Measurements from ENCODE around the gene EFNA5. TPM values are rescaled to one million over a fixed set of nuclear protein-coding genes. Genes with fewer than 3 reads are reported as not detected.

The EFNA5 gene
- total and polyA plus RNA-seq, 2 experiments from 2014 or later, result 7.5 to 10.1 TPM

DNA sequence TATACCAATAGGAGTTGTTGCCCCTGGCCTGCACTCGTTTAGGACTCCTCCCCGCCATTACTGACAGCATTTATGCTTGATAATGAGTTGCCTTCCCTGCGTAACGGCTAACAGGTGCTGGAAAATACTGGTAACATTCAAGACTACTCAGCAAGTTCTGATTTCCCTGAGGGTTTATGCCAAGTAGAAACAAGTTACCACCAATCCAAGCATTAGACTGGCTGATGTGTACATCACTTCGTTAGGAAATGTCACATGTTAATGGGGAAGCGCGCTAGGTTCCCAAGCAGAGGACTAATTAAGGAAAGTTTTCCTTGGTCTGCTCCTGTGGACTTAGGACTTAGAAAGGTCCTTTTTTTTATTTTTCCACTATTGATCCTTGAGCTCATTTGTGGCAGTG, 302.1 kb downstream of the EFNA5 start:
- H3K27me3 Mint-ChIP-seq (ENCODE audit: insufficient read depth, low read depth, poor library complexity), result peaks cover 2% of the 10 kb centered on the region
- no peaks in the 10 kb centered on the region for H3K36me3 Mint-ChIP-seq (ENCODE audit: low read depth)
- TF ChIP-seq, protein P1, sequence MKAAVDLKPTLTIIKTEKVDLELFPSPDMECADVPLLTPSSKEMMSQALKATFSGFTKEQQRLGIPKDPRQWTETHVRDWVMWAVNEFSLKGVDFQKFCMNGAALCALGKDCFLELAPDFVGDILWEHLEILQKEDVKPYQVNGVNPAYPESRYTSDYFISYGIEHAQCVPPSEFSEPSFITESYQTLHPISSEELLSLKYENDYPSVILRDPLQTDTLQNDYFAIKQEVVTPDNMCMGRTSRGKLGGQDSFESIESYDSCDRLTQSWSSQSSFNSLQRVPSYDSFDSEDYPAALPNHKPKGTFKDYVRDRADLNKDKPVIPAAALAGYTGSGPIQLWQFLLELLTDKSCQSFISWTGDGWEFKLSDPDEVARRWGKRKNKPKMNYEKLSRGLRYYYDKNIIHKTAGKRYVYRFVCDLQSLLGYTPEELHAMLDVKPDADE (IDR thresholded peaks at IDR 0.05), result no peak
- TF ChIP-seq EZH2phosphoT487 (IDR thresholded peaks at IDR 0.05; ENCODE audit: unreplicated experiment) (no peak), STAT1 (IDR thresholded peaks at IDR 0.05; ENCODE audit: unreplicated experiment) (no peak), NANOG (IDR thresholded peaks at IDR 0.05; ENCODE audit: borderline replicate concordance) (no peak), CREB1 (CRISPR knock-in tag; IDR thresholded peaks at IDR 0.05; ENCODE audit: low read depth) (no peak), ZNF331 (CRISPR knock-in tag; IDR thresholded peaks at IDR 0.05; ENCODE audit: low read depth) (no peak), EZH2 (IDR thresholded peaks at IDR 0.05; ENCODE audit: low read depth, unreplicated experiment) (no peak), POLR2AphosphoS5 (IDR thresholded peaks at IDR 0.05; ENCODE audit: low read depth) (no peak), JUNB (IDR thresholded peaks at IDR 0.05; ENCODE audit: unreplicated experiment) (no peak), ZNF114 (CRISPR knock-in tag; IDR thresholded peaks at IDR 0.05) (no peak)
- TF ChIP-seq, protein P2, sequence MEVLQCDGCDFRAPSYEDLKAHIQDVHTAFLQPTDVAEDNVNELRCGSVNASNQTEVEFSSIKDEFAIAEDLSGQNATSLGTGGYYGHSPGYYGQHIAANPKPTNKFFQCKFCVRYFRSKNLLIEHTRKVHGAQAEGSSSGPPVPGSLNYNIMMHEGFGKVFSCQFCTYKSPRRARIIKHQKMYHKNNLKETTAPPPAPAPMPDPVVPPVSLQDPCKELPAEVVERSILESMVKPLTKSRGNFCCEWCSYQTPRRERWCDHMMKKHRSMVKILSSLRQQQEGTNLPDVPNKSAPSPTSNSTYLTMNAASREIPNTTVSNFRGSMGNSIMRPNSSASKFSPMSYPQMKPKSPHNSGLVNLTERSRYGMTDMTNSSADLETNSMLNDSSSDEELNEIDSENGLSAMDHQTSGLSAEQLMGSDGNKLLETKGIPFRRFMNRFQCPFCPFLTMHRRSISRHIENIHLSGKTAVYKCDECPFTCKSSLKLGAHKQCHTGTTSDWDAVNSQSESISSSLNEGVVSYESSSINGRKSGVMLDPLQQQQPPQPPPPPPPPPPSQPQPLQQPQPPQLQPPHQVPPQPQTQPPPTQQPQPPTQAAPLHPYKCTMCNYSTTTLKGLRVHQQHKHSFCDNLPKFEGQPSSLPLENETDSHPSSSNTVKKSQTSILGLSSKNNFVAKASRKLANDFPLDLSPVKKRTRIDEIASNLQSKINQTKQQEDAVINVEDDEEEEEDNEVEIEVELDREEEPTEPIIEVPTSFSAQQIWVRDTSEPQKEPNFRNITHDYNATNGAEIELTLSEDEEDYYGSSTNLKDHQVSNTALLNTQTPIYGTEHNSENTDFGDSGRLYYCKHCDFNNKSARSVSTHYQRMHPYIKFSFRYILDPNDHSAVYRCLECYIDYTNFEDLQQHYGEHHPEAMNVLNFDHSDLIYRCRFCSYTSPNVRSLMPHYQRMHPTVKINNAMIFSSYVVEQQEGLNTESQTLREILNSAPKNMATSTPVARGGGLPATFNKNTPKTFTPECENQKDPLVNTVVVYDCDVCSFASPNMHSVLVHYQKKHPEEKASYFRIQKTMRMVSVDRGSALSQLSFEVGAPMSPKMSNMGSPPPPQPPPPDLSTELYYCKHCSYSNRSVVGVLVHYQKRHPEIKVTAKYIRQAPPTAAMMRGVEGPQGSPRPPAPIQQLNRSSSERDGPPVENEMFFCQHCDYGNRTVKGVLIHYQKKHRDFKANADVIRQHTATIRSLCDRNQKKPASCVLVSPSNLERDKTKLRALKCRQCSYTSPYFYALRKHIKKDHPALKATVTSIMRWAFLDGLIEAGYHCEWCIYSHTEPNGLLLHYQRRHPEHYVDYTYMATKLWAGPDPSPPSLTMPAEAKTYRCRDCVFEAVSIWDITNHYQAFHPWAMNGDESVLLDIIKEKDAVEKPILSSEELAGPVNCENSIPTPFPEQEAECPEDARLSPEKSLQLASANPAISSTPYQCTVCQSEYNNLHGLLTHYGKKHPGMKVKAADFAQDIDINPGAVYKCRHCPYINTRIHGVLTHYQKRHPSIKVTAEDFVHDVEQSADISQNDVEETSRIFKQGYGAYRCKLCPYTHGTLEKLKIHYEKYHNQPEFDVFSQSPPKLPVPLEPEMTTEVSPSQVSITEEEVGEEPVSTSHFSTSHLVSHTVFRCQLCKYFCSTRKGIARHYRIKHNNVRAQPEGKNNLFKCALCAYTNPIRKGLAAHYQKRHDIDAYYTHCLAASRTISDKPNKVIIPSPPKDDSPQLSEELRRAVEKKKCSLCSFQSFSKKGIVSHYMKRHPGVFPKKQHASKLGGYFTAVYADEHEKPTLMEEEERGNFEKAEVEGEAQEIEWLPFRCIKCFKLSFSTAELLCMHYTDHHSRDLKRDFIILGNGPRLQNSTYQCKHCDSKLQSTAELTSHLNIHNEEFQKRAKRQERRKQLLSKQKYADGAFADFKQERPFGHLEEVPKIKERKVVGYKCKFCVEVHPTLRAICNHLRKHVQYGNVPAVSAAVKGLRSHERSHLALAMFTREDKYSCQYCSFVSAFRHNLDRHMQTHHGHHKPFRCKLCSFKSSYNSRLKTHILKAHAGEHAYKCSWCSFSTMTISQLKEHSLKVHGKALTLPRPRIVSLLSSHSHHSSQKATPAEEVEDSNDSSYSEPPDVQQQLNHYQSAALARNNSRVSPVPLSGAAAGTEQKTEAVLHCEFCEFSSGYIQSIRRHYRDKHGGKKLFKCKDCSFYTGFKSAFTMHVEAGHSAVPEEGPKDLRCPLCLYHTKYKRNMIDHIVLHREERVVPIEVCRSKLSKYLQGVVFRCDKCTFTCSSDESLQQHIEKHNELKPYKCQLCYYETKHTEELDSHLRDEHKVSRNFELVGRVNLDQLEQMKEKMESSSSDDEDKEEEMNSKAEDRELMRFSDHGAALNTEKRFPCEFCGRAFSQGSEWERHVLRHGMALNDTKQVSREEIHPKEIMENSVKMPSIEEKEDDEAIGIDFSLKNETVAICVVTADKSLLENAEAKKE (CRISPR knock-in tag; IDR thresholded peaks at IDR 0.05), result no peak
- TF ChIP-seq, protein P3, sequence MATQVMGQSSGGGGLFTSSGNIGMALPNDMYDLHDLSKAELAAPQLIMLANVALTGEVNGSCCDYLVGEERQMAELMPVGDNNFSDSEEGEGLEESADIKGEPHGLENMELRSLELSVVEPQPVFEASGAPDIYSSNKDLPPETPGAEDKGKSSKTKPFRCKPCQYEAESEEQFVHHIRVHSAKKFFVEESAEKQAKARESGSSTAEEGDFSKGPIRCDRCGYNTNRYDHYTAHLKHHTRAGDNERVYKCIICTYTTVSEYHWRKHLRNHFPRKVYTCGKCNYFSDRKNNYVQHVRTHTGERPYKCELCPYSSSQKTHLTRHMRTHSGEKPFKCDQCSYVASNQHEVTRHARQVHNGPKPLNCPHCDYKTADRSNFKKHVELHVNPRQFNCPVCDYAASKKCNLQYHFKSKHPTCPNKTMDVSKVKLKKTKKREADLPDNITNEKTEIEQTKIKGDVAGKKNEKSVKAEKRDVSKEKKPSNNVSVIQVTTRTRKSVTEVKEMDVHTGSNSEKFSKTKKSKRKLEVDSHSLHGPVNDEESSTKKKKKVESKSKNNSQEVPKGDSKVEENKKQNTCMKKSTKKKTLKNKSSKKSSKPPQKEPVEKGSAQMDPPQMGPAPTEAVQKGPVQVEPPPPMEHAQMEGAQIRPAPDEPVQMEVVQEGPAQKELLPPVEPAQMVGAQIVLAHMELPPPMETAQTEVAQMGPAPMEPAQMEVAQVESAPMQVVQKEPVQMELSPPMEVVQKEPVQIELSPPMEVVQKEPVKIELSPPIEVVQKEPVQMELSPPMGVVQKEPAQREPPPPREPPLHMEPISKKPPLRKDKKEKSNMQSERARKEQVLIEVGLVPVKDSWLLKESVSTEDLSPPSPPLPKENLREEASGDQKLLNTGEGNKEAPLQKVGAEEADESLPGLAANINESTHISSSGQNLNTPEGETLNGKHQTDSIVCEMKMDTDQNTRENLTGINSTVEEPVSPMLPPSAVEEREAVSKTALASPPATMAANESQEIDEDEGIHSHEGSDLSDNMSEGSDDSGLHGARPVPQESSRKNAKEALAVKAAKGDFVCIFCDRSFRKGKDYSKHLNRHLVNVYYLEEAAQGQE (IDR thresholded peaks at IDR 0.05; ENCODE audit: unreplicated experiment), result no peak
- TF ChIP-seq, protein P4, sequence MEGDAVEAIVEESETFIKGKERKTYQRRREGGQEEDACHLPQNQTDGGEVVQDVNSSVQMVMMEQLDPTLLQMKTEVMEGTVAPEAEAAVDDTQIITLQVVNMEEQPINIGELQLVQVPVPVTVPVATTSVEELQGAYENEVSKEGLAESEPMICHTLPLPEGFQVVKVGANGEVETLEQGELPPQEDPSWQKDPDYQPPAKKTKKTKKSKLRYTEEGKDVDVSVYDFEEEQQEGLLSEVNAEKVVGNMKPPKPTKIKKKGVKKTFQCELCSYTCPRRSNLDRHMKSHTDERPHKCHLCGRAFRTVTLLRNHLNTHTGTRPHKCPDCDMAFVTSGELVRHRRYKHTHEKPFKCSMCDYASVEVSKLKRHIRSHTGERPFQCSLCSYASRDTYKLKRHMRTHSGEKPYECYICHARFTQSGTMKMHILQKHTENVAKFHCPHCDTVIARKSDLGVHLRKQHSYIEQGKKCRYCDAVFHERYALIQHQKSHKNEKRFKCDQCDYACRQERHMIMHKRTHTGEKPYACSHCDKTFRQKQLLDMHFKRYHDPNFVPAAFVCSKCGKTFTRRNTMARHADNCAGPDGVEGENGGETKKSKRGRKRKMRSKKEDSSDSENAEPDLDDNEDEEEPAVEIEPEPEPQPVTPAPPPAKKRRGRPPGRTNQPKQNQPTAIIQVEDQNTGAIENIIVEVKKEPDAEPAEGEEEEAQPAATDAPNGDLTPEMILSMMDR (conservative IDR thresholded peaks at IDR 0.05; ENCODE audit: low read depth in 2 of 2), result no peak
- Histone ChIP-seq H4K20me1 (replicated peaks; ENCODE audit: insufficient read depth) (no peaks in the 10 kb centered on the region), H3K4me3 (no peak overlapping the region), H3K9me2 (ENCODE audit: insufficient read depth) (peaks cover 6% of the 10 kb centered on the region; the same call in 1 of the 2 replicates), H3K4me2 (no peak overlapping the region), H2AFZ (0 out of 2 replicates have a peak overlapping the region, but pooled peaks have one; percentile 49), H3K36me3 (ENCODE audit: insufficient read depth) (no peaks in the 10 kb centered on the region), H3F3A (replicated peaks; ENCODE audit: low read depth) (no peaks in the 10 kb centered on the region), H3K4me1 (ENCODE audit: insufficient read depth) (peaks cover 34% of the 10 kb centered on the region), H3K27me3 (ENCODE audit: insufficient read depth) (no peaks in the 10 kb centered on the region), H3K27ac (ENCODE audit: low read depth) (peak overlapping the region; percentile 16; the same call in 1 of the 2 replicates), H3K79me2 (replicated peaks; ENCODE audit: insufficient read depth) (no peaks in the 10 kb centered on the region)
- no peak overlapping the region for H3K4me3 Mint-ChIP-seq
- ATAC-seq (no peak), DNase-seq (ENCODE audit: low spot score) (no peak)
- H3K27ac Mint-ChIP-seq, result no peak overlapping the region
- peaks cover 34% of the 10 kb centered on the region for H3K4me1 Mint-ChIP-seq
- no peaks in the 10 kb centered on the region for H3K9me3 Mint-ChIP-seq
